ENCODE results near the gene TMEM18. TPM values are rescaled to one million over a fixed set of nuclear protein-coding genes. Genes with fewer than 3 reads are reported as not detected.

TMEM18 gene
- total and polyA plus RNA-seq, 8 donors: 16.9 to 64.6 (median 57.7) TPM

DNA sequence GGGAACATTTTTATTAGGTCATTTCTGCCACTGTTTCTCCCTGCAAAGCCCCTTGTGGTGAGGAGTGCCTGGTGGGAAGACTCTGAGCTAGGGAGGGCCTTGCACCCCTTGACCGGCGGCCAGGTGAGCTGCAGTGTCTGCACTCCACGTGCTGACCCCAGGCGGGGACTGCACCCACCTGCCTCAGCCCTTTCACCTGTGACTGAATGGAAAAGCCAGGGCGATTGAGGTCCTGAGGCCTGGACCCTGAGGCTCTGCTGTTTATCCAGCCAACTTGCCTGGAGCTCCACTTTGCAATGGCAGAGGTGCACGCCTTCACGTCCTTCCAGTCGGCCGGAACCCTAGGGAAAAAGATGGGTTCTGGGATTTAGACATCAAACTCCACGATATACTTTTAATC, 53.1 kb downstream of the TMEM18 start:
- TF ChIP-seq, protein P1, sequence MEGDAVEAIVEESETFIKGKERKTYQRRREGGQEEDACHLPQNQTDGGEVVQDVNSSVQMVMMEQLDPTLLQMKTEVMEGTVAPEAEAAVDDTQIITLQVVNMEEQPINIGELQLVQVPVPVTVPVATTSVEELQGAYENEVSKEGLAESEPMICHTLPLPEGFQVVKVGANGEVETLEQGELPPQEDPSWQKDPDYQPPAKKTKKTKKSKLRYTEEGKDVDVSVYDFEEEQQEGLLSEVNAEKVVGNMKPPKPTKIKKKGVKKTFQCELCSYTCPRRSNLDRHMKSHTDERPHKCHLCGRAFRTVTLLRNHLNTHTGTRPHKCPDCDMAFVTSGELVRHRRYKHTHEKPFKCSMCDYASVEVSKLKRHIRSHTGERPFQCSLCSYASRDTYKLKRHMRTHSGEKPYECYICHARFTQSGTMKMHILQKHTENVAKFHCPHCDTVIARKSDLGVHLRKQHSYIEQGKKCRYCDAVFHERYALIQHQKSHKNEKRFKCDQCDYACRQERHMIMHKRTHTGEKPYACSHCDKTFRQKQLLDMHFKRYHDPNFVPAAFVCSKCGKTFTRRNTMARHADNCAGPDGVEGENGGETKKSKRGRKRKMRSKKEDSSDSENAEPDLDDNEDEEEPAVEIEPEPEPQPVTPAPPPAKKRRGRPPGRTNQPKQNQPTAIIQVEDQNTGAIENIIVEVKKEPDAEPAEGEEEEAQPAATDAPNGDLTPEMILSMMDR (IDR thresholded peaks at IDR 0.05): no peak
- ATAC-seq: no peak
- intact Hi-C loops (cut with DNase I): no loop called here
- H3K9me3 ChIP-seq: peaks cover 0 to 5% of the 10 kb centered on the region in 2 donors
- H3K4me1 ChIP-seq: no peaks in the 10 kb centered on the region
- peaks cover 0 to 3% of the 10 kb centered on the region in 2 donors for H3K27me3 ChIP-seq
- no peak for DNase-seq
- H3K4me3 ChIP-seq: no peak overlapping the region
- H3K27ac ChIP-seq: no peak overlapping the region
- H3K36me3 ChIP-seq: no peaks in the 10 kb centered on the region

DNA sequence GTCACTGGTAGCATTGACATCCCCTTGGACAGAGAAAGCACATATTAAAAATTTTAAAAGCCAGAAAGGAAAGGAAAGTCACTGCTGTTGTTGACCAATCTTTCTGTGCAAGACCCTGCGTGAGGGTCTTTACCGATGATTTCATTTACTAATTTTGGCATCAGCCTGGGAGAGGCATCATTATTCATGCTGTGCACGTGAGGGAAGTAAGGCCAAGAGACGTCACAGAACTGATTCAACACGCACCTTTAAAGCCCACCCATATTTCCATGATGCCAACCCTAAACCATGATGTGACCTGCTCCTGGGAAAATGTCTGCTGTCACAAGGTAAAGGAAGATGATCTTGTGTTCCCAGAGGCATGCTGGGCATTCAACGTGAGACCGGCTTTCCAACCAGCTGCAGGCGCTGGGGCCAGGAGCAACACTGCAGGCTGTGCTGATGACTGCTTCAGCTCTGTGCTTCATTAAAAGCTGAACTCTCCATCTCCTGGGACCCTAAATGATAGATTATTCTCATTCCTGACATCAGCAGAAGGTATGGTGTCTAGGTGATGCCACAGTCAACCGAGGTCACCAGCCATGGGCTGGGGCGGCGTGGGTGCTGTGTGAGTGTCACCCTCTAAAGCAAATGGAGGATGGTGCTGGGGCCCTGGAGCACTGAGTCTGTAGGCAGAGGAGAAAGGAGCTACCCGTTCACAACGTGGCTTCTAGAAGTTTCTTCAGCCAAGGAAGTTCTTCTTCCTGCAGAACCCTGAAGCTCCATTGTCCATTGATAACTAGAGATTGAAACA, 53.9 kb downstream of the TMEM18 start:
- Histone ChIP-seq H3K27me3 (no peaks in the 10 kb centered on the region), H3K4me3 (no peak overlapping the region), H3K36me3 (no peaks in the 10 kb centered on the region), H3K27ac (no peak overlapping the region), H3K4me1 (no peaks in the 10 kb centered on the region), H3K9me3 (peaks cover 0 to 9% of the 10 kb centered on the region in 2 donors)
- TF ChIP-seq, protein P1 (IDR thresholded peaks at IDR 0.05): no peak
- intact Hi-C loops (cut with DNase I): no loop called here
- no peak for ATAC-seq
- DNase-seq: no peak

DNA sequence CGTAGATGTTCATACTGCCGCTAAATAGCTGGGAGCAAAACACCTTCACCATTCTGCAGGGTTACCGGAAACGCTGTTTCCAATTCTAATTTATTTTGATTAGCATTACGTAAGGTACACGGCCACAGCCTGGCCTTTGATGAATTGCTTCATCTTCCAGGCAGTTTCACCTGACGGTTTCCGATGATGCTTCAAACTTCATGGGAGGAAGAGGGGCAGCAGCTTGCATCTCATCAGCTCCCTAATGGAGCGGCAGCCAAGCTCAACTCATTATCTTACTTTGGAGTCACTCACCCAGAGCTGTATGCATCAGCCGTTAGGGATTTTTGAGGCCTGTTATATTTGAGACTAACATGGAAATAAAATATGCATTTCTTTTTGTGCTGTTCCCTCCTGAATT, 54.8 kb downstream of the TMEM18 start:
- no peak for ATAC-seq
- DNase-seq: no peak
- peaks cover 0 to 17% of the 10 kb centered on the region in 2 donors for H3K9me3 ChIP-seq
- H3K27me3 ChIP-seq: no peaks in the 10 kb centered on the region
- intact Hi-C loops (cut with DNase I): no loop called here
- H3K27ac ChIP-seq: no peak overlapping the region
- H3K36me3 ChIP-seq: no peaks in the 10 kb centered on the region
- TF ChIP-seq, protein P1 (IDR thresholded peaks at IDR 0.05): no peak
- no peaks in the 10 kb centered on the region for H3K4me1 ChIP-seq
- H3K4me3 ChIP-seq: no peak overlapping the region

DNA sequence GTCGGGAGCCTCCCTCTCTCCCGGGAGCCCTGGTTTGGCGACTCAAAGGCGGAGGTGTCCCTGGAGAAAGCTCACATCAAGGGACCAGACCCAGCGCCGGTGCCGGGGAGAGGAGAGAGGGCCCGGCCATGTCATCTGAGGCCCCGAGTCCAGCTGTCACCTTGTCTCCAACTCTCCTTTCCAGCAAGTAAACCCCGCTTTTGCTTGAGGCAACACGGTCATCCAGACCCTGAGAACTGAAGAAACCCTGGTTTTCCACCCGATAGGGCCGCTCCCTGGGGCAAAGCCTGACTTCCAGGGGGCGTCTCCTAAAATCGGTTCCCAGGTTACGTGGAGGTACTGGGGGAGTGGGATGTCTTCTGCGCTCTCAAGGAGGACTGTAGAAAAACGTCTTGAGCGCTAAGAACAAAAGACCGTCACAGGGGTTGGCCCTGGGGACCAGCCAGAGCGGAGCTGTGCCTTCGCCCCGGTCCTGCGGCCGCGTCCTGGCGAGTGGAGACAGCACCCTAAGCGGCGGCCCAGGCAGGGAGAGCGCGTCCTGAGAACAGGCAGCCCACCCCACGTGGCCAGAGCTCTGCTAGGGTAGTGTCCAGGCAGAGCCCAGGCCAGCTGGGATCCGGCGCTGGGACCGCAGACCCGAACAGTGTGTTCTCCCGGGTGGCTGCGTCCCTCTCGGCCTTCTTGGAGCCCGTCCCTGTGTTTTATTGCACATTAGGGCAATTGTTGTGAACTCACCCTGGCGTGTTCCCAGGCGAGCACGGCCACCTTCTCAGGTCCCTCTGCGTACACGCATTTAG, 55.7 kb downstream of the TMEM18 start:
- Histone ChIP-seq H3K9me3 (peaks cover 0 to 17% of the 10 kb centered on the region in 2 donors), H3K27me3 (no peaks in the 10 kb centered on the region), H3K36me3 (no peaks in the 10 kb centered on the region), H3K27ac (no peak overlapping the region), H3K4me1 (no peaks in the 10 kb centered on the region), H3K4me3 (no peak overlapping the region)
- DNase-seq (no peak), ATAC-seq (no peak)
- TF ChIP-seq, protein P1 (IDR thresholded peaks at IDR 0.05): no peak
- intact Hi-C loops (cut with DNase I): no loop called here
